ENCODE results near the gene SETMAR. TPM values are rescaled to one million over a fixed set of nuclear protein-coding genes. Genes with fewer than 3 reads are reported as not detected.
"Not testable (repeated sequence)": the region's sequence is repeated elsewhere in the genome, so short reads cannot be mapped to it uniquely, and the experiment has no call there.

Gene SETMAR
- total and polyA plus RNA-seq, 9 donors = 17.9 to 40.6 (median 31.2) TPM

DNA sequence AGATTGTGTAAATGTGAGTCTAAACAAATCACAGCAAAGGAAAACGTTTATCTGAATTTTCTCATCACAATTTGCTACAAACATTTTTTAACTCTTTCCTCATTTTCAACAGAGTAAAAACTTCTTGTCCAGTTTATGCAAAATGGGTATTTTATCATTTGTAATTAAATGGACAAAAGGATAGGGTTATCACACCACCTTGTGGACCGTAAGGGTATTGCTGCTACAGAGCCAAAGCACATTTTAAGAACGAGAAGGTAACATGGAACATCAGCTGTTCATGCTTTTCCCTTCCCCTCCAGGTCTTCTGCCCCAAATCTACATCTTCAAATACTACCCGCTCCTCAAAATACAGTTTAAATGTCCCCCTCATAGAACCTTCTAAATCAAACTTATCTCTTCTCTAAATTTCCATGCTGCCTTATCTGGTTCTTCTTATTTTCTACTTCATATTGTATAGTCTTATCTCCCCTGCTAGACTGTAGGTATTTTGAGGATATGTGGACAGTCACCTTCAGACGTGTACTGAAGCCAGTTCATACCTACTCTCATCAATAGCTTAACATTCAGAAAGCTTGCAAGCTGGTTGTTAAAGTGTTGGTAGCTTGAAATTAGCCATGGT, 12.8 kb upstream of the SETMAR start:
- peaks cover 3% of the 10 kb centered on the region for H3K4me1 ChIP-seq (ENCODE audit: insufficient read depth)
- no peaks in the 10 kb centered on the region for H3K36me3 ChIP-seq
- no peaks in the 10 kb centered on the region for H3K9me3 ChIP-seq
- DNase-seq = peak in 1 of 5 donors; percentile 49
- no peaks in the 10 kb centered on the region for H3K27me3 ChIP-seq
- H3K27ac ChIP-seq = no peak overlapping the region
- WGBS, 3 donors = 1 to 6% (median 5%) methylated on average over 5 of the region's 5 CpGs
- intact Hi-C loops (cut with DNase I) = loop anchor here in 1 of 4 donors (10.0 kb wide), 1 partner anchor 1096 kb away; no protein-coding TSS in a partner anchor
- no peak overlapping the region for H3K4me3 ChIP-seq
- no peak for TF ChIP-seq EP300 (IDR thresholded peaks at IDR 0.05)
- TF ChIP-seq, protein P1, sequence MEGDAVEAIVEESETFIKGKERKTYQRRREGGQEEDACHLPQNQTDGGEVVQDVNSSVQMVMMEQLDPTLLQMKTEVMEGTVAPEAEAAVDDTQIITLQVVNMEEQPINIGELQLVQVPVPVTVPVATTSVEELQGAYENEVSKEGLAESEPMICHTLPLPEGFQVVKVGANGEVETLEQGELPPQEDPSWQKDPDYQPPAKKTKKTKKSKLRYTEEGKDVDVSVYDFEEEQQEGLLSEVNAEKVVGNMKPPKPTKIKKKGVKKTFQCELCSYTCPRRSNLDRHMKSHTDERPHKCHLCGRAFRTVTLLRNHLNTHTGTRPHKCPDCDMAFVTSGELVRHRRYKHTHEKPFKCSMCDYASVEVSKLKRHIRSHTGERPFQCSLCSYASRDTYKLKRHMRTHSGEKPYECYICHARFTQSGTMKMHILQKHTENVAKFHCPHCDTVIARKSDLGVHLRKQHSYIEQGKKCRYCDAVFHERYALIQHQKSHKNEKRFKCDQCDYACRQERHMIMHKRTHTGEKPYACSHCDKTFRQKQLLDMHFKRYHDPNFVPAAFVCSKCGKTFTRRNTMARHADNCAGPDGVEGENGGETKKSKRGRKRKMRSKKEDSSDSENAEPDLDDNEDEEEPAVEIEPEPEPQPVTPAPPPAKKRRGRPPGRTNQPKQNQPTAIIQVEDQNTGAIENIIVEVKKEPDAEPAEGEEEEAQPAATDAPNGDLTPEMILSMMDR (IDR thresholded peaks at IDR 0.05) = peak; percentile 54 to 88 (median 65)

DNA sequence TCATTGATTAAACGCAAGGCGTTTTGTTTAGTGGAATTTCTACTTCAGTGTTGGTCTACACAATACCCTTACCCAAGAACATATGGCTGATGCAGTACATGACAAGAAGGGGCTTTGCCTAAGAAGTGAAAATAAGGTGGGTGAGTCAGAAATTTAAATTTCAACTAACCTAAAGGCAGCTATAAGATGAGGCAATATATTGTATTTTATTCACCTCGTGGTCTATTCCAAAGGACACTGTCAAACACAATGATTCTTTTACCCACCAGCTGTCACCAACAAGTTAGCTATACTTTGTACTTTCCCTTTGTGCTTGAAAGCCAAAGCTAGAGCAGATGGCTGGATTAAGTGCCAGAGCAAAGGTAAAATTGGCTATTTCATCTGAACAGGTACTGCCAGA, 10.9 kb upstream of the SETMAR start:
- intact Hi-C loops (cut with DNase I) = loop anchor here in 1 of 4 donors (10.0 kb wide), 1 partner anchor 1098 kb away; no protein-coding TSS in a partner anchor
- H3K36me3 ChIP-seq = no peaks in the 10 kb centered on the region
- no peaks in the 10 kb centered on the region for H3K9me3 ChIP-seq
- no peak overlapping the region for H3K4me3 ChIP-seq
- no peak overlapping the region for H3K27ac ChIP-seq
- DNase-seq = no peak
- TF ChIP-seq EP300 (IDR thresholded peaks at IDR 0.05) = no peak
- TF ChIP-seq POLR2A (IDR thresholded peaks at IDR 0.05) = no peak
- TF ChIP-seq, protein P1 (IDR thresholded peaks at IDR 0.05) = no peak
- WGBS, 3 donors = 39 to 77% (median 70%) methylated on average over 3 of the region's 3 CpGs
- H3K4me1 ChIP-seq (ENCODE audit: insufficient read depth) = peaks cover 3% of the 10 kb centered on the region
- H3K27me3 ChIP-seq = no peaks in the 10 kb centered on the region

DNA sequence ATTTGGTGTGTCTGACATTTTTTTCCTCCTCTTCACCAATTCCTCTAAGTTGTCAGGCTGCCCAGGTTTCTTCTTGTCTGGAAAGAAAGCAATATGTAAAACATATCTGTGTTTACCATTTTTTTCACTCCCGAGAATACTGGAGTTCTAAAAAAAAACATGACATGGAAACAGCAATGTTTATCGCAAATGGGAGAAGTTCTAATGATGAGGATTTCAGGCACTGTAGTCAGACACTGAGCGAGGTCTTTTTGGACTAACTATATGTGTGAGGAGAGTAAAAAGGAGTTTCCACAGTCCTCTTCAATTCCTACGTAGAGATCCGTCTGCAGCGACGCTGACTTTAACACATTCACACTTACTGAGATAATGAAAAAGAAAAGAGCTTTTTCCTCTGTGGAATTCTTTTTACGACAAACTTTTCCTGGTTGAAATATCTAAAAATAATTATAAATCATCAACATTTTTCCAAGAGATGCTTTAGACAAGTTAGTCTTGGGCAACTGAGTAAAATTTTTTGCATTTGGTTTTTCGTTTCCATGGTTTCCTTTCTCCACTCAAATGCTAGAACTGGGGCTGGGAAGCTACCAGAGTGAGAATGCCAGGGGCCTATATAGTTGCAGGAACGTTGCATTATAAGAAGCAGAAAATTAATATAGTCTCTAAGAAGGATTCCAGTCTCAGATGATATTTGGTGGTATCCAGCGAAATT, 8.4 kb upstream of the SETMAR start:
- whole genome bisulfite sequencing, 3 donors = 38 to 61% (median 39%) methylated on average over 11 of the region's 11 CpGs
- H3K4me1 ChIP-seq (ENCODE audit: insufficient read depth) = peaks cover 3% of the 10 kb centered on the region
- intact Hi-C loops (cut with DNase I) = loop anchor here in 1 of 4 donors (10.0 kb wide), 1 partner anchor 1100 kb away; no protein-coding TSS in a partner anchor

DNA sequence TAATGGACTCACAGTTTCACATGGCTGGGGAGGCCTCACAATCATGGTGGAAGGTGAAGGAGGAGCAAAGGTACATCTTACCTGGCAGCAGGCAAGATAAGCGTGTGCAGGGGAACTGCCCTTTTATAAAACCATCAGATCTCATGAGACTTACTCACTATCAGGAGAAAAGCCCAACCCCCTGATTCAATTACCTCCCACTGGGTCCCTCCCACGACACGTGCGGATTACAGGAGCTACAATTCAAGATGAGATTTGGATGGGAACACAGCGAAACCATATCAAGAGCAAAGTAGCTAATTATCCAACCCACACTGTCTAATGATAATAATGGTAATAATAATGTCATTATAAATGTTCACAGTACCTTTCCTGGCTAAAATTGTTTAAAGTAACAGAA, 6.7 kb upstream of the SETMAR start:
- DNase-seq; H3K9me3 ChIP-seq; H3K27ac ChIP-seq; H3K4me1 ChIP-seq (ENCODE audit: insufficient read depth); H3K4me3 ChIP-seq; H3K36me3 ChIP-seq; H3K27me3 ChIP-seq: not testable (repeated sequence)
- WGBS, 3 donors = 87 to 90% (median 88%) methylated on average over 5 of the region's 5 CpGs
- intact Hi-C loops (cut with DNase I) = loop anchor here in 1 of 4 donors (10.0 kb wide), 1 partner anchor 1102 kb away; no protein-coding TSS in a partner anchor

More for the DNA sequence above, 8.4 kb upstream of the SETMAR start:
- Histone ChIP-seq H3K27ac (no peak overlapping the region), H3K9me3 (no peaks in the 10 kb centered on the region), H3K4me3 (no peak overlapping the region), H3K27me3 (no peaks in the 10 kb centered on the region), H3K36me3 (no peaks in the 10 kb centered on the region)
- TF ChIP-seq EP300 (IDR thresholded peaks at IDR 0.05) = no peak
- TF ChIP-seq, protein P1 (IDR thresholded peaks at IDR 0.05) = no peak
- no peak for TF ChIP-seq POLR2A (IDR thresholded peaks at IDR 0.05)
- DNase-seq = no peak

DNA sequence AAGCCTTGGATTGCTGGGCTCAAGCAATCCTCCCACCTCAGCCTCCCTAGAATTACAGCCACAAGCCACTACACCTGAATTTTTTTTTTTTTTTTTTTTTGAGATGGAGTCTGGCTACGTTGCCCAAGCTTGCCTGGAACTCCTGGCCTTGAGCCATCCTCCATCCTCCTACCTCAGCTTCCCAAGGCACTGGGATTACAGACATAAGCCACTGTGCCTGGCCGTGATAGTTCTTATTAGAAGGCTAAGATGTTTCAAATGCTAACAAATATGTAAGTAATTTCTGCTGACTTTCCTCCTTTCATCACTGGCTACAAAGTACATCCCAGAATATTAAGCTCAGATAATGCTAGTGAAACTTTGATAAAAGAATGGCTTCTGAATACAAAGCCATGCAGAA, 5.7 kb upstream of the SETMAR start:
- H3K27me3 ChIP-seq = no peaks in the 10 kb centered on the region
- H3K9me3 ChIP-seq = no peaks in the 10 kb centered on the region
- DNase-seq = no peak
- peaks cover 3% of the 10 kb centered on the region for H3K4me1 ChIP-seq (ENCODE audit: insufficient read depth)
- H3K4me3 ChIP-seq = no peak overlapping the region
- H3K36me3 ChIP-seq = no peaks in the 10 kb centered on the region
- intact Hi-C loops (cut with DNase I) = loop anchor here in 1 of 4 donors (10.0 kb wide), 1 partner anchor 1103 kb away; no protein-coding TSS in a partner anchor
- TF ChIP-seq, protein P1 (IDR thresholded peaks at IDR 0.05) = no peak
- TF ChIP-seq EP300 (IDR thresholded peaks at IDR 0.05) (no peak), POLR2A (IDR thresholded peaks at IDR 0.05) (no peak)
- WGBS, 3 donors = 57 to 66% (median 64%) methylated on average over 2 of the region's 2 CpGs
- no peak overlapping the region for H3K27ac ChIP-seq

Data from ovary (tissue), 9 donors.